GM12873 (cell line): ENCODE measurements around the gene ABCA1.

Experiments
- CTCF ChIP-seq: IDR thresholded peaks from 2 replicates; pipeline ENCODE4 v1.5.1; 2012; ENCODE audit warnings: low read depth, mild to moderate bottlenecking, moderate library complexity, low read length, control low read depth; ENCODE audit not compliant: insufficient read depth; ENCODE audit errors: missing control alignments

ABCA1 gene

GRCh38 chr9:104795082-104795481 is 132.9 kb downstream of the ABCA1 start:
- no peak for TF ChIP-seq CTCF

GRCh38 chr9:104794070-104794469 is 133.9 kb downstream of the ABCA1 start:
- TF ChIP-seq CTCF = no peak

DNA sequence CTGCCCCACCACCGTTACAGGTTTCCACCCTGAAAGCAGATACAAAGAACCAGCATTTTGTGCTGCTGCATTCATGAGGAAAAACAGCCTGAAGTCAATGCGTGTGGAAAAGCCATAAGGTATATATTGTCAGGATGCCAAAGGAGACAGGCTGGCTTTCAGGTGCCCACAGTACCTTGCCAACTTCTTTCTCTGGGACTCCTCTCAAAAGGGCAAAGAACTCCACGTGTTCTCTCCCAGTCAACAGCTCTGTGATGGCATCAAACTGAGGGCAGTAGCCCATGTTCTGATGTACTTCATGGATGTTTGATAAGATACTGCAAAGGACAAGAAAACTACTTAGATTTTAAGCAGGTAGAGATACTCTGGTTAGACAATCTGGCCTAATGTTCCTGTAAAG is 139.7 kb downstream of the ABCA1 start:
- TF ChIP-seq CTCF = no peak

GRCh38 chr9:104787306-104788015 is 140.5 kb downstream of the ABCA1 start:
- no peak for TF ChIP-seq CTCF

DNA sequence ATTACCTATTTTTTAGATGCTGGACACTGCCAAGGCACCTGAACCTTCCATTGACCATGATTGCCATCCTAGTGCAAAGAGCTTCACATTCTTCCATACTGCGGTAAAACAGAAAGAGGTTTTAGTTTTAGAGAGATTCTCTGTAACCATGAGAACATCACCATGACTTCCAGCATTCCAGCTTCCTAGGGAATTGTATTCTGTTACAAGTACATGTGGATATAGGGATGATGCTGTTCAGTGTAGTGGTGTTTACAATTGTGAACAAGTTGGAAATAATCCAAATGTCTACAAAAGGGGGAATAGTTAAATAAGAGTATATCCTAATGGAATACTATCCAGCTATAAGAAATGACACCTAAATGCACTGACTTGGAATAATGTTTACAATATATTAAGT is 141.7 kb downstream of the ABCA1 start:
- TF ChIP-seq CTCF = no peak

DNA sequence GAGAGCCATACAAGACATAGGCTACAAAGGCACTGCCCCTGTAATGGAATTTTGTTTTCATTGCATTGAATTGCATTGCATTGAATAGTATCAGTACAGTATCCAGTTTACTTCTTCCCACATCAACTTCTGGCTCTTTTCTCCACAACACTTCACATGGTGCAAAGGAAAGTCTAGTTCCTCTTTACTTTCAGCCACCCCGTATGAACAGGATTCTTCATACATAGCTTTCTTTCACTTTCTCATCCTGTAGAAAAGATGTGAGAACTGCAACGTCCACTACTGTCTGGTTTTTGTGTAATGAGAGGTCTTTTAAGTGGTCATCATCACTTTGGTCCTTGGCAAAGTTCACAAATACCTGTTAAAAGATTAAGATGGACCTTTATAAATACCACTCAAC is 143.9 kb downstream of the ABCA1 start:
- no peak for TF ChIP-seq CTCF

- no peak for TF ChIP-seq CTCF
These were observed 144.4 kb downstream of the ABCA1 start for GRCh38 chr9:104783588-104783987.
